ENCODE data around the gene RPP25L. TPM values are rescaled to one million over a fixed set of nuclear protein-coding genes. Genes with fewer than 3 reads are reported as not detected.

RPP25L gene
- total and polyA plus RNA-seq, 10 of the 15 experiments (the other 5 are each of a cell fraction or from before 2014, with no cell fraction given), result 7.7 to 30.2 (median 16.8) TPM

DNA sequence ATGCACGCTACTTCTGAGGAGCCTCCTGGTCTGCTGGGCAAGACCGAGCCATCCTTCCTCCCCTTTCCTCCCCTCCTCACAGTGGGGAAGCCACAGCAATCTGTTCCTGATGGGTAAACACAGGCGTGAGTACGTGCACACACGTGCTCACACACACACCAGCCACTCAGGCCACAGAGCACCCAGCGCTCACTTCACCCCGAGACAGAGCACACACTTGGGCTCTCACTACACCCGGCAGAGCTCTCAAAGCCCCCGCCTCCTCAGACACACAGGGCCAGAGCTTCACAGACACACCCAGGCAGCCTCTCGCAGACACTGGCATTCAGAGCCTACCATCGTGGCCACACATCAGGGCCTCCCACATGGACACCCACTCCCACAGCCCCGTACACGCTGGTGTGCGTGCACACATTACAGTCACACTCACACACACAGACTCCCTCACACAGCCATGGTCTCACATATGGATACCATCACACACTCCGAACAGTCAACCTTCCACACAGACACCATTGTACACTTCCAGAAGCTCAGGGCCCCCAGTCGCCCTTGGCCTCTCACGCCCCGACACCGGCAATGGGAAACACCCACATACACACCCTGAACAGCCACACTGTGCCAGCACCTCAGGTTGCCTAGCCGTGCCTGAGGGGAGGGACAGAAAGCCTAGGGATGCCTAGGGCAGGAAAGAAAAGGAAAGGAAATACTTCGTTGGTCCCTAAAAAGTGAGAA is 35.9 kb downstream of the RPP25L start:
- H3K27ac ChIP-seq (ENCODE audit: control insufficient read depth, insufficient read depth), result no peak overlapping the region
- ATAC-seq (no peak), FAIRE-seq (no peak), DNase-seq (ENCODE audit: low read depth, low spot score) (no peak)
- no TSS peak for BruUV-seq (replicated peaks)
- ChIA-PET SMC1A (ENCODE audit: uncharacterized antibody, unreplicated experiment) (no interaction called here), POLR2A (no interaction called here), RAD21 (ENCODE audit: unreplicated experiment) (no interaction called here), CTCF (interaction anchor here (1.6 kb wide), 1 partner anchor 172 kb away, joined by 5 read pairs; no protein-coding TSS in a partner anchor)
- H3K4me1 ChIP-seq (ENCODE audit: control insufficient read depth, insufficient read depth, low read length), result no peaks in the 10 kb centered on the region
- H3K36me3 ChIP-seq (ENCODE audit: control insufficient read depth in 2 of 2, insufficient read depth in 2 of 2, low read length in 1 of 2), result no peaks in the 10 kb centered on the region
- H2AFZ ChIP-seq (ENCODE audit: control insufficient read depth, low read depth, low read length), result no peak overlapping the region
- H3K4me2 ChIP-seq (ENCODE audit: control insufficient read depth, insufficient read depth), result no peak overlapping the region
- H4K20me1 ChIP-seq (ENCODE audit: control insufficient read depth, insufficient read depth), result peaks cover 3% of the 10 kb centered on the region
- 44% methylated on average over 21 of the region's 21 CpGs for WGBS (ENCODE audit: insufficient coverage, insufficient replicate concordance, low lambda C conversion rate, missing lambda C conversion rate)
- H3K79me2 ChIP-seq (ENCODE audit: control insufficient read depth, insufficient read depth, low read length), result no peaks in the 10 kb centered on the region
- H3K27me3 ChIP-seq (replicated peaks in 1 of 2; ENCODE audit: control insufficient read depth in 2 of 2, insufficient read depth in 2 of 2, low read length in 1 of 2), result peaks cover 15 to 19% of the 10 kb centered on the region in 2 experiments
- in situ Hi-C loops (cut with MboI) (no loop called here), intact Hi-C loops (cut with micrococcal nuclease; ENCODE audit: unreplicated experiment) (no loop called here)
- H3K4me3 ChIP-seq, result no peak overlapping the region
- no peaks in the 10 kb centered on the region for H3K9me3 ChIP-seq (replicated peaks; ENCODE audit: control insufficient read depth, insufficient read depth, low read length)
- H3K9ac ChIP-seq (ENCODE audit: control insufficient read depth, insufficient read depth, low read length), result no peak overlapping the region
- TF ChIP-seq NFYA (IDR thresholded peaks at IDR 0.05; ENCODE audit: borderline replicate concordance, low read depth, low read length), result no peak
- no peak for TF ChIP-seq RAD21 (IDR thresholded peaks at IDR 0.05; ENCODE audit: insufficient read depth, low read depth, low read length)
- TF ChIP-seq CHD2 (IDR thresholded peaks at IDR 0.05; ENCODE audit: borderline replicate concordance, low read depth, low read length), result no peak
- TF ChIP-seq NR2C1 (IDR thresholded peaks at IDR 0.05), result no peak
- TF ChIP-seq, protein P1, sequence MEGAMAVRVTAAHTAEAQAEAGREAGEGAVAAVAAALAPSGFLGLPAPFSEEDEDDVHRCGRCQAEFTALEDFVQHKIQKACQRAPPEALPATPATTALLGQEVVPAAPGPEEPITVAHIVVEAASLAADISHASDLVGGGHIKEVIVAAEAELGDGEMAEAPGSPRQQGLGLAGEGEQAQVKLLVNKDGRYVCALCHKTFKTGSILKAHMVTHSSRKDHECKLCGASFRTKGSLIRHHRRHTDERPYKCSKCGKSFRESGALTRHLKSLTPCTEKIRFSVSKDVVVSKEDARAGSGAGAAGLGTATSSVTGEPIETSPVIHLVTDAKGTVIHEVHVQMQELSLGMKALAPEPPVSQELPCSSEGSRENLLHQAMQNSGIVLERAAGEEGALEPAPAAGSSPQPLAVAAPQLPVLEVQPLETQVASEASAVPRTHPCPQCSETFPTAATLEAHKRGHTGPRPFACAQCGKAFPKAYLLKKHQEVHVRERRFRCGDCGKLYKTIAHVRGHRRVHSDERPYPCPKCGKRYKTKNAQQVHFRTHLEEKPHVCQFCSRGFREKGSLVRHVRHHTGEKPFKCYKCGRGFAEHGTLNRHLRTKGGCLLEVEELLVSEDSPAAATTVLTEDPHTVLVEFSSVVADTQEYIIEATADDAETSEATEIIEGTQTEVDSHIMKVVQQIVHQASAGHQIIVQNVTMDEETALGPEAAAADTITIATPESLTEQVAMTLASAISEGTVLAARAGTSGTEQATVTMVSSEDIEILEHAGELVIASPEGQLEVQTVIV (IDR thresholded peaks at IDR 0.05; ENCODE audit: borderline replicate concordance, partially characterized antibody), result no peak
- no peak for TF ChIP-seq YY1 (IDR thresholded peaks at IDR 0.05; ENCODE audit: low read depth, low read length)
- TF ChIP-seq, protein P2, sequence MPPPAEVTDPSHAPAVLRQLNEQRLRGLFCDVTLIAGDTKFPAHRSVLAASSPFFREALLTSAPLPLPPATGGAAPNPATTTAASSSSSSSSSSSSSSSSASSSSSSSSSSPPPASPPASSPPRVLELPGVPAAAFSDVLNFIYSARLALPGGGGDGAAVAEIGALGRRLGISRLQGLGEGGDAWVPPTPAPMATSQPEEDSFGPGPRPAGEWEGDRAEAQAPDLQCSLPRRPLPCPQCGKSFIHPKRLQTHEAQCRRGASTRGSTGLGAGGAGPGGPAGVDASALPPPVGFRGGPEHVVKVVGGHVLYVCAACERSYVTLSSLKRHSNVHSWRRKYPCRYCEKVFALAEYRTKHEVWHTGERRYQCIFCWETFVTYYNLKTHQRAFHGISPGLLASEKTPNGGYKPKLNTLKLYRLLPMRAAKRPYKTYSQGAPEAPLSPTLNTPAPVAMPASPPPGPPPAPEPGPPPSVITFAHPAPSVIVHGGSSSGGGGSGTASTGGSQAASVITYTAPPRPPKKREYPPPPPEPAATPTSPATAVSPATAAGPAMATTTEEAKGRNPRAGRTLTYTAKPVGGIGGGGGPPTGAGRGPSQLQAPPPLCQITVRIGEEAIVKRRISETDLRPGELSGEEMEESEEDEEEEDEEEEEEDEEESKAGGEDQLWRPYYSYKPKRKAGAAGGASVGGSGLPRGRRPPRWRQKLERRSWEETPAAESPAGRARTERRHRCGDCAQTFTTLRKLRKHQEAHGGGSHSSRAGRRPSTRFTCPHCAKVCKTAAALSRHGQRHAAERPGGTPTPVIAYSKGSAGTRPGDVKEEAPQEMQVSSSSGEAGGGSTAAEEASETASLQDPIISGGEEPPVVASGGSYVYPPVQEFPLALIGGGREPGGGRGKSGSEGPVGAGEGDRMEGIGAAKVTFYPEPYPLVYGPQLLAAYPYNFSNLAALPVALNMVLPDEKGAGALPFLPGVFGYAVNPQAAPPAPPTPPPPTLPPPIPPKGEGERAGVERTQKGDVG (CRISPR knock-in tag; IDR thresholded peaks at IDR 0.05), result no peak
- TF ChIP-seq, protein P3, sequence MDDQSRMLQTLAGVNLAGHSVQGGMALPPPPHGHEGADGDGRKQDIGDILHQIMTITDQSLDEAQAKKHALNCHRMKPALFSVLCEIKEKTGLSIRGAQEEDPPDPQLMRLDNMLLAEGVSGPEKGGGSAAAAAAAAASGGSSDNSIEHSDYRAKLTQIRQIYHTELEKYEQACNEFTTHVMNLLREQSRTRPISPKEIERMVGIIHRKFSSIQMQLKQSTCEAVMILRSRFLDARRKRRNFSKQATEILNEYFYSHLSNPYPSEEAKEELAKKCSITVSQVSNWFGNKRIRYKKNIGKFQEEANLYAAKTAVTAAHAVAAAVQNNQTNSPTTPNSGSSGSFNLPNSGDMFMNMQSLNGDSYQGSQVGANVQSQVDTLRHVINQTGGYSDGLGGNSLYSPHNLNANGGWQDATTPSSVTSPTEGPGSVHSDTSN (IDR thresholded peaks at IDR 0.05; ENCODE audit: insufficient replicate concordance, low read depth, low read length), result no peak
- TF ChIP-seq SMARCA5 (IDR thresholded peaks at IDR 0.05), result no peak
- TF ChIP-seq, protein P4, sequence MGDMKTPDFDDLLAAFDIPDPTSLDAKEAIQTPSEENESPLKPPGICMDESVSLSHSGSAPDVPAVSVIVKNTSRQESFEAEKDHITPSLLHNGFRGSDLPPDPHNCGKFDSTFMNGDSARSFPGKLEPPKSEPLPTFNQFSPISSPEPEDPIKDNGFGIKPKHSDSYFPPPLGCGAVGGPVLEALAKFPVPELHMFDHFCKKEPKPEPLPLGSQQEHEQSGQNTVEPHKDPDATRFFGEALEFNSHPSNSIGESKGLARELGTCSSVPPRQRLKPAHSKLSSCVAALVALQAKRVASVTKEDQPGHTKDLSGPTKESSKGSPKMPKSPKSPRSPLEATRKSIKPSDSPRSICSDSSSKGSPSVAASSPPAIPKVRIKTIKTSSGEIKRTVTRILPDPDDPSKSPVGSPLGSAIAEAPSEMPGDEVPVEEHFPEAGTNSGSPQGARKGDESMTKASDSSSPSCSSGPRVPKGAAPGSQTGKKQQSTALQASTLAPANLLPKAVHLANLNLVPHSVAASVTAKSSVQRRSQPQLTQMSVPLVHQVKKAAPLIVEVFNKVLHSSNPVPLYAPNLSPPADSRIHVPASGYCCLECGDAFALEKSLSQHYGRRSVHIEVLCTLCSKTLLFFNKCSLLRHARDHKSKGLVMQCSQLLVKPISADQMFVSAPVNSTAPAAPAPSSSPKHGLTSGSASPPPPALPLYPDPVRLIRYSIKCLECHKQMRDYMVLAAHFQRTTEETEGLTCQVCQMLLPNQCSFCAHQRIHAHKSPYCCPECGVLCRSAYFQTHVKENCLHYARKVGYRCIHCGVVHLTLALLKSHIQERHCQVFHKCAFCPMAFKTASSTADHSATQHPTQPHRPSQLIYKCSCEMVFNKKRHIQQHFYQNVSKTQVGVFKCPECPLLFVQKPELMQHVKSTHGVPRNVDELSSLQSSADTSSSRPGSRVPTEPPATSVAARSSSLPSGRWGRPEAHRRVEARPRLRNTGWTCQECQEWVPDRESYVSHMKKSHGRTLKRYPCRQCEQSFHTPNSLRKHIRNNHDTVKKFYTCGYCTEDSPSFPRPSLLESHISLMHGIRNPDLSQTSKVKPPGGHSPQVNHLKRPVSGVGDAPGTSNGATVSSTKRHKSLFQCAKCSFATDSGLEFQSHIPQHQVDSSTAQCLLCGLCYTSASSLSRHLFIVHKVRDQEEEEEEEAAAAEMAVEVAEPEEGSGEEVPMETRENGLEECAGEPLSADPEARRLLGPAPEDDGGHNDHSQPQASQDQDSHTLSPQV (IDR thresholded peaks at IDR 0.05), result no peak
- TF ChIP-seq NFIC (IDR thresholded peaks at IDR 0.05; ENCODE audit: low read depth, low read length), result no peak
- TF ChIP-seq PAX8 (IDR thresholded peaks at IDR 0.05), result no peak

All from GM12878 (cell line).